ENCODE data around the gene WBP11.

DNA sequence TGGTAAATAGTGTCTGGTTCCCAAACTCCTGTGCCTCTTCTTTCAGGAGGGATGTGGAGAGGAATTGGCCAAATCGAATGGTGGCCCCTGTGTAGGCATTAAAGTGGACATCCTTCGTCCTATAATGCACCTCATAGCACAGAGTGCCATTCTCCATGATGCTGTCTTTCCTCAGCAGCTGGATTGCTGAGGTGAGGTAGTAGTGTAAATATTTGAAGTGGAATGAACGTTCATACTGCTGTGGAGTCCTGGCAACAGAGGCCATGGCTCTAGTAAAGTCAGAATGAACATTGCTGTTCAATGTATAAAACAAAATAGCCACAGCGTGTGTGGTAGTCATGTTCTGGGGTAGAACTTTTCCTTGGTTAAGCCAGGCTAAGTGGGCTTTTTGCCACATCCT, 37.3 kb upstream of the WBP11 start:
- TF ChIP-seq, protein P1, sequence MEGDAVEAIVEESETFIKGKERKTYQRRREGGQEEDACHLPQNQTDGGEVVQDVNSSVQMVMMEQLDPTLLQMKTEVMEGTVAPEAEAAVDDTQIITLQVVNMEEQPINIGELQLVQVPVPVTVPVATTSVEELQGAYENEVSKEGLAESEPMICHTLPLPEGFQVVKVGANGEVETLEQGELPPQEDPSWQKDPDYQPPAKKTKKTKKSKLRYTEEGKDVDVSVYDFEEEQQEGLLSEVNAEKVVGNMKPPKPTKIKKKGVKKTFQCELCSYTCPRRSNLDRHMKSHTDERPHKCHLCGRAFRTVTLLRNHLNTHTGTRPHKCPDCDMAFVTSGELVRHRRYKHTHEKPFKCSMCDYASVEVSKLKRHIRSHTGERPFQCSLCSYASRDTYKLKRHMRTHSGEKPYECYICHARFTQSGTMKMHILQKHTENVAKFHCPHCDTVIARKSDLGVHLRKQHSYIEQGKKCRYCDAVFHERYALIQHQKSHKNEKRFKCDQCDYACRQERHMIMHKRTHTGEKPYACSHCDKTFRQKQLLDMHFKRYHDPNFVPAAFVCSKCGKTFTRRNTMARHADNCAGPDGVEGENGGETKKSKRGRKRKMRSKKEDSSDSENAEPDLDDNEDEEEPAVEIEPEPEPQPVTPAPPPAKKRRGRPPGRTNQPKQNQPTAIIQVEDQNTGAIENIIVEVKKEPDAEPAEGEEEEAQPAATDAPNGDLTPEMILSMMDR (IDR thresholded peaks at IDR 0.05) = no peak
- peak; percentile 15 for TF ChIP-seq POLR2A (IDR thresholded peaks at IDR 0.05)

All from right lobe of liver (tissue), 4 donors.